Non-pigmented ciliary epithelial cell (primary cell): Measurements from ENCODE around the gene GPR183.

Experiments used
- DNase-seq: peaks from one replicate; pipeline ENCODE4 v3.0.0-alpha.2; 2010; ENCODE audit warnings: low read depth

The GPR183 gene

GRCh38 chr13:99295488-99296252, 11.5 kb downstream of the GPR183 start:
- no peak for DNase-seq

- no peak for DNase-seq
These were observed 12.2 kb downstream of the GPR183 start for GRCh38 chr13:99294958-99295357.

- no peak for DNase-seq
These were observed 13.0 kb downstream of the GPR183 start for GRCh38 chr13:99294198-99294597.

GRCh38 chr13:99293178-99293577, 14.0 kb downstream of the GPR183 start:
- no peak for DNase-seq

GRCh38 chr13:99290894-99291293, 16.3 kb downstream of the GPR183 start:
- no peak for DNase-seq

- DNase-seq = no peak
These were observed 17.4 kb downstream of the GPR183 start for GRCh38 chr13:99289674-99290337.

- DNase-seq = no peak
These were observed 17.9 kb downstream of the GPR183 start for GRCh38 chr13:99289271-99289670.

- DNase-seq = no peak
These were observed 19.1 kb downstream of the GPR183 start for GRCh38 chr13:99288089-99288488.

- DNase-seq = no peak
These were observed 19.6 kb downstream of the GPR183 start for GRCh38 chr13:99287551-99287950.

GRCh38 chr13:99285432-99286182, 21.6 kb downstream of the GPR183 start:
- no peak for DNase-seq

- no peak for DNase-seq
These were observed 24.7 kb downstream of the GPR183 start for GRCh38 chr13:99282264-99283231.

- DNase-seq = no peak
These were observed 25.4 kb downstream of the GPR183 start for GRCh38 chr13:99281811-99282263.

GRCh38 chr13:99280166-99280565, 27.0 kb downstream of the GPR183 start:
- no peak for DNase-seq

- DNase-seq = no peak
These were observed 27.6 kb downstream of the GPR183 start for GRCh38 chr13:99279637-99280036.

- DNase-seq = no peak
These were observed 28.4 kb downstream of the GPR183 start for GRCh38 chr13:99278843-99279242.

- no peak for DNase-seq
These were observed 29.0 kb downstream of the GPR183 start for GRCh38 chr13:99278200-99278599.

- no peak for DNase-seq
These were observed 29.6 kb downstream of the GPR183 start for GRCh38 chr13:99277629-99278028.

- no peak for DNase-seq
These were observed 30.5 kb downstream of the GPR183 start for GRCh38 chr13:99276706-99277105.

GRCh38 chr13:99275093-99275469, 32.1 kb downstream of the GPR183 start:
- peak; percentile 43 for DNase-seq

GRCh38 chr13:99273128-99273527, 34.1 kb downstream of the GPR183 start:
- no peak for DNase-seq

GRCh38 chr13:99272481-99272880, 34.7 kb downstream of the GPR183 start:
- no peak for DNase-seq

- DNase-seq = no peak
These were observed 36.0 kb downstream of the GPR183 start for GRCh38 chr13:99271249-99271648.
